A673 (cell line): ENCODE measurements around the gene SMCO1. TPM values are rescaled to one million over a fixed set of nuclear protein-coding genes. Genes with fewer than 3 reads are reported as not detected.
"Not testable (repeated sequence)": the region's sequence is repeated elsewhere in the genome, so short reads cannot be mapped to it uniquely, and the experiment has no call there.

ENCODE experiments used
- BruUV-seq: library from RNA; stranded (reverse); fragments of 400-500 nt; replicated peaks from 2 replicates; lab custom pipeline; 2021; lab: Mats Ljungman, UMichigan
- CTCF ChIA-PET: fragments of 300-600 bp; sonication (Branson Sonifier 250); formaldehyde crosslinking; loops from one replicate; lab custom pipeline; 2022; ENCODE audit warnings: antibody characterized with exemption; lab: Charles Lee
- POLR2A ChIA-PET: fragments of 300-600 bp; sonication (Branson Sonifier 250); formaldehyde crosslinking; loops from one replicate; lab custom pipeline; 2022; ENCODE audit warnings: antibody characterized with exemption; ENCODE audit not compliant: low non-redundant PET; lab: Charles Lee
- DNase-seq: peaks from one replicate; pipeline ENCODE4 v3.0.0-alpha.2; 2015; ENCODE audit warnings: low spot score
- H3K27ac ChIP-seq: fragments of 200-600 bp; sonication (generic); 2 replicates; pipeline ENCODE4 v1.5.1; 2016; ENCODE audit warnings: mixed run types, low read depth, mild to moderate bottlenecking, mixed read lengths, antibody characterized with exemption, low read length; ENCODE audit not compliant: poor library complexity, severe bottlenecking
- H3K27me3 ChIP-seq: fragments of 200-600 bp; sonication (generic); replicated peaks from 2 replicates; pipeline ENCODE4 v1.6.1; 2017; ENCODE audit warnings: mixed run types, low read depth, mild to moderate bottlenecking, mixed read lengths, antibody characterized with exemption, low read length; ENCODE audit not compliant: insufficient read depth, poor library complexity
- H3K36me3 ChIP-seq: fragments of 200-600 bp; sonication (generic); 2 replicates; pipeline ENCODE4 v1.6.1; 2016; ENCODE audit warnings: mixed run types, mild to moderate bottlenecking, mixed read lengths, antibody characterized with exemption, low read length; ENCODE audit not compliant: insufficient read depth, poor library complexity, severe bottlenecking
- H3K4me1 ChIP-seq: fragments of 200-600 bp; sonication (generic); 2 replicates; pipeline ENCODE4 v1.6.1; 2017; ENCODE audit warnings: mixed run types, mild to moderate bottlenecking, mixed read lengths, antibody characterized with exemption, low read length; ENCODE audit not compliant: insufficient read depth, poor library complexity, severe bottlenecking
- H3K4me3 ChIP-seq: fragments of 200-600 bp; sonication (generic); 2 replicates; pipeline ENCODE4 v1.5.1; 2016; ENCODE audit warnings: low read depth, mixed run types, mild to moderate bottlenecking, mixed read lengths, low read length; ENCODE audit not compliant: poor library complexity, severe bottlenecking
- H3K9me3 ChIP-seq: fragments of 200-600 bp; sonication (generic); 2 replicates; pipeline ENCODE4 v1.6.1; 2016; ENCODE audit warnings: mixed run types, low read depth, mild to moderate bottlenecking, mixed read lengths, antibody characterized with exemption, low read length; ENCODE audit not compliant: poor library complexity, severe bottlenecking
- CTCF ChIP-seq: fragments of 300-800, 200-600 bp; sonication (generic); conservative IDR thresholded peaks from 2 replicates; pipeline ENCODE4 v1.5.1; 2017; ENCODE audit warnings: low read depth, mild to moderate bottlenecking, antibody characterized with exemption, low read length, moderate library complexity, mixed read lengths
- EZH2 ChIP-seq: fragments of 200-600 bp; sonication (generic); IDR thresholded peaks from 2 replicates; pipeline ENCODE4 v1.6.1; 2017; ENCODE audit warnings: borderline replicate concordance, low read depth, mild to moderate bottlenecking, mixed read lengths, antibody characterized with exemption, low read length; ENCODE audit not compliant: poor library complexity, severe bottlenecking
- intact Hi-C: fragments of 100-400 bp; cut with micrococcal nuclease; formaldehyde crosslinking; loops from one replicate; pipeline ENCODE4 v1.10.0; 2022; ENCODE audit not compliant: unreplicated experiment
- total RNA-seq: library from RNA; stranded (reverse); gene quantifications from 2 replicates; pipeline ENCODE4 v1.2.3, GENCODE V29; 2021

SMCO1 gene
- total RNA-seq, 1 experiment from 2014 or later, result not detected

DNA sequence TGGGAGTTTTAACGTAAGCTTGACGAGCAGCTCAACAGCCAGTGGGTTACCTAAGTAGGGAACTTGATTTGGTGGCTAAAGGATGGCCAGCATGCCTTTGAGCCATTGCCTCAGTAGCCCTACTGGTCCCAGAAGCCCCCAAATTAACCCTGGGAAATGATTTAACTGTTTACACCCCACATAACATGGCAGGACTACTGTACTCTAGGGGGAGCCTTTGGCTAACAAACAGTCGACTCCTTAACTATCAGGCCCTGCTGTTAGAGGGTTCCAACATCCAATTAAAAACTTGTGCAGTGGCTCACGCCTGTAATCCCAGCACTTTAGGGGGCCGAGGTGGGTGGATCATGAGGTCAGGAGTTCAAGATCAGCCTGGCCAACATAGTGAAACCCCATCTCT, 9.4 kb upstream of the SMCO1 start:
- ChIA-PET POLR2A (no interaction called here), CTCF (interaction anchor here (1.0 to 1.7 kb wide), 3 partner anchors 257 to 271 kb away, joined by 4 to 7 read pairs (median 5); no protein-coding TSS in a partner anchor)
- H3K4me1 ChIP-seq, result no peaks in the 10 kb centered on the region
- intact Hi-C loops, result no loop called here
- no peaks in the 10 kb centered on the region for H3K27me3 ChIP-seq
- no peak overlapping the region for H3K4me3 ChIP-seq
- DNase-seq, result peak; percentile 50
- no TSS peak for BruUV-seq
- no peak for TF ChIP-seq EZH2
- peak; percentile 38 for TF ChIP-seq CTCF
- H3K9me3 ChIP-seq, result peaks cover 16% of the 10 kb centered on the region
- no peaks in the 10 kb centered on the region for H3K36me3 ChIP-seq
- no peak overlapping the region for H3K27ac ChIP-seq

GRCh38 chr3:196523841-196524240, 8.7 kb upstream of the SMCO1 start:
- Histone ChIP-seq H3K4me3 (no peak overlapping the region), H3K36me3 (no peaks in the 10 kb centered on the region), H3K4me1 (no peaks in the 10 kb centered on the region), H3K9me3 (peaks cover 23% of the 10 kb centered on the region), H3K27ac (no peak overlapping the region), H3K27me3 (no peaks in the 10 kb centered on the region)
- DNase-seq, result no peak
- BruUV-seq, result no TSS peak
- ChIA-PET CTCF (interaction anchor here (1.0 to 1.7 kb wide), 3 partner anchors 256 to 270 kb away, joined by 4 to 7 read pairs (median 5); no protein-coding TSS in a partner anchor), POLR2A (no interaction called here)
- TF ChIP-seq EZH2 (no peak), CTCF (no peak)
- intact Hi-C loops, result no loop called here

DNA sequence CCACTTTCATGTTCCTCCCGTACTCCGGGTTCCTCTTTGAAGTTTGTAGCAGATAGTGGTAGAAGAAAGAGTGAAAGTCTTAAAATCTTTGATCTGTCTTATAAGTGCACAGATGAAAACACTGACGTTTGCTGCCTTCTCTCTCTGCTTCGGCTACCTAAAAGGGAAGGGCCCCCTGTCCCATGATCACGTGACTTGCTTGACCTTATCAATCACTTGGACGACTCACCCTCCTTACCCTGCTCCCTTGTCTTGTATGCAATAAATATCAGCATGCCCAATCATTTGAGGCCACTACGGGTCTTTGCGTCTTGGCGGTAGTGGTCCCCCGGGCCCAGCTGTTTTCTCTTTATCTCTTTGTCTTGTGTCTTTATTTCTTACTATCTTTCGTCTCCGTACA, 6.1 kb upstream of the SMCO1 start:
- CTCF ChIA-PET, H3K27me3 ChIP-seq, DNase-seq, H3K4me1 ChIP-seq, intact Hi-C loops, H3K27ac ChIP-seq, H3K4me3 ChIP-seq, H3K36me3 ChIP-seq, BruUV-seq: not testable (repeated sequence)
- peaks cover 41% of the 10 kb centered on the region for H3K9me3 ChIP-seq
- POLR2A ChIA-PET, result interaction anchor here (0.6 kb wide), 1 partner anchor 150 kb away, joined by 3 read pairs; no protein-coding TSS in a partner anchor

GRCh38 chr3:196519718-196520082, 4.6 kb upstream of the SMCO1 start:
- H3K4me1 ChIP-seq, result no peaks in the 10 kb centered on the region
- intact Hi-C loops, result loop anchor here (2.0 kb wide), 1 partner anchor 267 kb away; no protein-coding TSS in a partner anchor
- peaks cover 41% of the 10 kb centered on the region for H3K9me3 ChIP-seq
- no peak for DNase-seq
- BruUV-seq, result no TSS peak
- H3K36me3 ChIP-seq, result no peaks in the 10 kb centered on the region
- H3K27me3 ChIP-seq, result no peaks in the 10 kb centered on the region
- H3K27ac ChIP-seq, result no peak overlapping the region
- ChIA-PET POLR2A (no interaction called here), CTCF (interaction anchor here (1.0 to 1.5 kb wide), 3 partner anchors 33 to 447 kb away, joined by 3 read pairs; no protein-coding TSS in a partner anchor)
- no peak for TF ChIP-seq EZH2
- TF ChIP-seq CTCF, result no peak
- no peak overlapping the region for H3K4me3 ChIP-seq
